Inferior parietal cortex (tissue), 1 donor: ENCODE results near the gene THUMPD2.
"Not testable (repeated sequence)": the region's sequence is repeated elsewhere in the genome, so short reads cannot be mapped to it uniquely, and the experiment has no call there.

Experiments used
- DNase-seq: peaks from one replicate; pipeline ENCODE4 v3.0.0-alpha.2; 2016; ENCODE audit errors: extremely low spot score

The THUMPD2 gene

DNA sequence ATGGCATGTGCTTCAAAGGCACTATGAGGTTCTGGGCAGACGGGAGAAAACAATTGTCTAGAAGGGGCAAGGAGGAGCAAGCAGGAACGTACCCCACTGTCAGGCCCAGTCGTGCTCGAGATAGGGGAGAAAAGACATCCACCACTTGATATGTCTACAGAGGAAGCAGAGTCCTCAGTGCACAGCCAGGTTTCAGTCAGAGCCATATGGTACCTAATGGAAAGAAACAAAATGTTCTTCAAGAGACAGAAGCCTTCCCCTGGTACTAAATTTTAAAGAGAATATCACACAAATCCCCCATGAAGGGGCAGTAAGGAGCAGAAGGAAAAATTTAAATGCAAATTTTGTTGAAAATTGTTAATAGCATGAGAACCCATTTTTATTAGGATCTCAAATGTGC lies 21.9 kb downstream of the THUMPD2 start:
- DNase-seq = no peak

DNA sequence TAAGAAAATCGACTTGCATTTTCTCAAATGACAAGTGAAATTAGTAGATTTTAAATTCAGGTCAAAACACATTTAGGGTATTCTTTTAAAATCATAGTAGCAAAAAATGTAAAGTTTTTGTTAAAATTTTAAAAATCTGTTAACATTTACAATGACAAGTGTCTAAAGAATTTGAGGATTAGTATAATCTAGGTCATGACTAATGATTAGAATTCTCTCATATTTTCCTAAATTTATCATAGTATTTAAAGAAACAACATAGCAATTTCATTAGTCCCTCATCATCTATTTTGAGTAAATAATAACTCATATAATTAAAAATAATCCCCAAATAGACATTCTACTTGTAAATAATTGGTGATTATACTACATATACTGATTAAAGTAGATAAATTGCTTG lies 23.6 kb downstream of the THUMPD2 start:
- no peak for DNase-seq

DNA sequence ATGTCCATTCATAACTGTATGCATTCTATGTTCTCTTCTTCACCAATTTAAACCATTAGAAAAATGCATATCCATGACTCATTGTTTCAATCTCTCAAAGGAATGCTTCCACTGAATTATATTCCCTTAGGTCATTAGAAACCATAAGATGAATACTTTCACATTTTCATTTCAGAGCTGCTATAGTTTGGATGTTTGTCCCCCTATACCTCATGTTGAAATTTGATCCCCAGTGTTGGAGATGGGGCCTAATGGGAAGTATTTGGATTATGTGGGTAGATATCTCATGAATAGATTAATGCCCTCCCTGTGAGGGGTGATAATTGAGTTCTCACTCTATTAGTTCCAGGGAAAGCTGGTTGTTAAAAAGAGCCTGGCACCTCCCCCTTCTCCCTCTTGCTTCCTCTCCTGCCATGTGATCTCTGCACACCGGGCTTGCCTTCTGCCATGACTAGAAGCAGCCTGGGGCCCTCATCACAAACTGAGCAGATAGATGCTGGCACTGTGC lies 35.7 kb downstream of the THUMPD2 start:
- DNase-seq = no peak

DNA sequence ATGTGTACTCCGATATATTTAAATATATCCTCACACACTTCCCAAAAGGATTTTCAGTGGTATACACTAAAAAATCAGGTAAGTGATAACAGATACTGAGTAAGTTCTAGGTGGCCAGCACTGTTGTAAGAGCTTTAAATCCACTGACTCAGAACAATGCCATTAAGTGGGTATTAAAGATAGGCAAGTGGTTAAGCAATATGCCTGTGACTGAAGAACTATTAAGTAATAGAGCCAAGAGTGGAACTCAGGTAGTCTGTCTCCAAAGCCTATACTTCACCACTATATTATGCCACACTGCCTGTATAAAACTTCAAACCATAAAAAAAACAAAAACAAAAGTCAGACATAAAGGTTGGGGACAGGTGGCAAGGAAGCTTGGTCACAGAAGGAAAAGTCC lies 37.2 kb downstream of the THUMPD2 start:
- DNase-seq = no peak

DNA sequence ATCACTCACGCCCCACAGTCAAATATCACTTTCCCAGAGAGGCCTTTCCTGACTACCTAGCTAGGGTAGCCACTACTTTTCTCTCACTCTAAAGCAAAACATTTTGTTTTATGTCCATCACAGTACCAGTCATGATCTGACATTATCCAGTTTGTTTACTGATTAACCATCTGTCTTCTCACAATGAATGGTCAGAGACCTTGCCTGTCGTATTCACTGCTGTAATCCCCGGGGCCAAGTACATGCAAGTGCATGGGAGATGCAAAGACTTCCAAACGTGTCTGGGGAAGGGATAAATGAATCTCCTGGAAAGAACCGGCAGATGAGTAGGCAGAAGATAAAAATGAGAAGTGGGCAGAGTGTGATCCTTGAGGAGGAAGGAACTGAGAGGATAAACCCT lies 39.7 kb downstream of the THUMPD2 start:
- no peak for DNase-seq

DNA sequence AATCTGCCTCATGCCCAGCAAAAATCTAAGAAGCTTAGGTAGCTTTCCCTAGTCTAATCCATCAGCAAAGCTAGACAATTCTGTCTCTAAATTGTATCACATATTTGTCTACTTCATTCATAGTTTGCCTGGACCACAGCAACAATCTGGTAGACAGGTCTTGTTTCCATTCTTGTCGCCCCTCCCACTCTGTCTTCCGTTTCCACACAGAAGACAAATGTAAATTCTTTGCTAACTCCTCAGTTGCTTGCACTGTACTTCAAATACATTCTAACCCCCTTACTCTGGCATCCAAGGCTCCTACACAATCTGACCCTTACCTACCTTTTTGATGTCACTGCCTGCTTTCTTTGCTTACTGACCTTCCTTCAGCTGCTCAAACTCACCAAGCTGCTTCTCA lies 40.1 kb downstream of the THUMPD2 start:
- DNase-seq = no peak

DNA sequence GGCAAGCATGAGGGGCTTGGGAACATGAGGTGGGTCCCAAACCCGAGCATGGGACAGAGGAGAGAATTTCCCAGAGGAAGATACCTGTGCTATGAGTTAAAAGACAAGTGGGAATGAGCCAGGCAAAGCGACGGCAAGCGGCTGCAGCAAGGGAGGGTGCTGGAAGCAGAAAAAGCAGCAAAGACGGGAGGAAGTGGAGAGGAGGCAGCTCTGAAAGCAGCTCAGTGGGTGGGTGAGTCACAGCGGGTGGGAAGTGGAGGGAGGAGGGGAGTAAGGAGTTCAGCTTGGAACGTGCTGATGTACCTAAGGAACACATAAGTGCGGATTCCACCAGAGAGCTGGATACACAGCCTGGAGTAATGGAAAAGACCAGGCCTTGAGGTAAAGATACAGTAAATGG lies 41.4 kb downstream of the THUMPD2 start:
- no peak for DNase-seq

DNA sequence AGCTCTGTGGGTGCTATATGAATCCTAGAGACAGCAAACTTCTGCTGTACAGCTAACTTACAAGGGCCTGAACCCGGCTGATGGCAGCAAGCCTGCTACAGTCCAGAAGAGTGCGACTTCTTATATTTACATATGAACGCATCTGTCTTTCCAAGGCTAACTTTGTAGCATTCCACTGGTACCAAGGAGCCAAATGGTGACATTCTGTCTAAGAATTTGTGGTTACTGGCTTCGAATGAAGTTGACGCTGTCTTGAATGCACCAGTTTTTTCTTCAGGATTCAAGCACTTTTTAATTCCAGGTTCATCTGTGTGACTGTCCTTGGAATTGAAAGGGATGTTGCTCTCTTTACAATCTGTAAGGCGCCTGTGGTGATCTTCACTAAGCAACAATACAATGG lies 42.4 kb downstream of the THUMPD2 start:
- DNase-seq = no peak

DNA sequence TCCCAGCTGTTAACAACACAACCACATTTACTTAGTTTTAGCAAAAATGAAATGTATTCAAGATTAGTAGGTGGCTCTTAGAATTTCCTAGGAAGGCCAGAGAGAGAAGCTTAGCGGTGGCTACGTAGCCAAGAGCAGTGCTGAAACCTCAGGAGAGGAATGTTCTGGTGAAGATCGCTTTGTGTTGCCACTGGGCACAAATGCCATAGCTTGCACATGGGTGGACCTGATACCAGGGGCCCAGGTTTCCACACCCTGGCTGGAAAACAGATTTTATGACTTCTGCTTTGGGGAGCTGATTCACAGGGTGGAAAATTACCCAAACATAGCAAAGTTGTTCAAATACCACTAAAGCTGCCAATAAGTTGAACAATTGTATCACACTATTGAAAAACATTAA lies 43.4 kb downstream of the THUMPD2 start:
- DNase-seq = no peak

DNA sequence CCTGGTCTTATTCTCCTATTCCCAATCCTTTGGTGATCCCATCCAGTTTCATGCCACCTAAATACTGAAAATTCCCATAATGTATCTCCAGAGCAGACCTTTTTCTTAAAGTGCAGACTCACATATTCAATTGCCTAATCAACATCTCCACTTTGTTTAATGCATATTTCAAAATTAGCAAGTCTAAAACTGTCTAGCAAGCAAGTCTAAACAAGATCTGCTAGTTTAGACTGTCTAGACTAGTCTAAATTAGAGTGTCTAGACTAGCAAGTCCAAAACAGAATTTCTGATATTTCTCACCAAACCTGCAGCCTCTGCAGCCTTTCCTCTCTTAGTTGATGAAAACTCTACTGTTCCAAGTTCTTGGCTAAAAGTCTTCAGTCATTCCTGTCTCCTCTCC lies 44.6 kb downstream of the THUMPD2 start:
- no peak for DNase-seq

DNA sequence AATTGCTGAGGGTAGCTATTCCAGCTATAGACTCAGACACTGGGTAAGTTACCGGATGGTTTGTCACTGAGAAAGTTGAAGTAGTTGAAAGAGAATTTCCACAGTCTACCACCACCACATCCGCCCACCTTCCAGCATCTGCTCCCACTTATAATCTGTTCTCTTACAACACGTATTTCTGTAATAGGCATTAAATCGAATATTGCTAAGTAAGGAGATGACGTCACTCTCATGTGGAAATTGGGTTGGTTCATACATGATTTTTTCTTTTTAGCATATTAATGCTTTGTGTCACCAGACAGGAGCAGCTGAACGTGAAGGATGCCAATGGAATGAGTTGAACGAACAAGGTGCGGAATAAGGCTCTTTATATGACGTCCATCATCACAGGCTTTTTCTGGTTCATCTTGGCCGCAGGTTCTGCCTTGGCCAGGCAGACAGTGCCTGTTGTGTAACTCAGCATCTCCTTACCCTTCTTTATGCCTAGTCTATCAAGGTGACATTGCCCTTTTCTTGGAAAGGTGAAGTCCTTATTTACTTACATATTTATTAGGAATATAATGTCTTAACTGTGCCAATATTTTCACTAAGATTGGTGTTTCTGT lies 45.9 kb downstream of the THUMPD2 start:
- DNase-seq = peak; percentile 50

DNA sequence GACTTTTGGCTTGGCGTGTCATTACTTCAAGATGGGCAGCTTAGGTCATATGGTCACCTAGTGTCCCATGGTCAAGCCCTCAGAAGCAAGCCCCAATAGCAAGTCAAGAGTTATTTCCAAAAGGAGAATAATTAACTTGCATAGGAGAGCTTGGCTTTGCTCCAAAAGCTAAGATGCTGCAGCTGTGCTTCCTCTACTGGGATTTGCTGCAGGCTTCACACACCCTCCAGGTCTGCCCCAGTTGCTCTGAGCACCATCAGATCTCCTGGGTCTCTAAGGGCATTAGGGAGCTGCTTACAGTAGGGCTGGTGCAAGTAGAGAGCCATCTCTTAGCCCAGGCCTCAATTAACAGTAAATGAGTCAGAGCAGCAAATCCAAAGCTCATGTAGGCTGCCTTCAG lies 46.6 kb downstream of the THUMPD2 start:
- DNase-seq = no peak

DNA sequence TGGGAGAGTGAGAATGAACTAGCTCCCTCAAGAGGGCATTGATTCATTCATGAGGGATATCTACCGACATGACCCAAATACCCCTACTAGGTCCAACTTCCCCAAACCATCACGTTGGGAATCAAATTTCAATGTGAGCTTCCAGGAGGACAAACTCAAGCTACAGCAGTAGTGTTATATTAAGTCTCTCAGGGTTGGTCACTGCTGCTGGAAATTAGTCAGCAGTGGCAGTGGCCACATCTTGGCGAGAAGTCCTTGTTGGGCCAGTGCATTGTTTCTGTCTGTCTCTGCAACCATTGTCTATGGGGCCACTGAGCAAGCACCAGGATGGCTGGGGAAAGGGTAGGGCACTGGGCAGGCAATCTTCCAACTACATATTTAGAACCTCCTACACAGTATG lies 47.5 kb downstream of the THUMPD2 start:
- DNase-seq = no peak

DNA sequence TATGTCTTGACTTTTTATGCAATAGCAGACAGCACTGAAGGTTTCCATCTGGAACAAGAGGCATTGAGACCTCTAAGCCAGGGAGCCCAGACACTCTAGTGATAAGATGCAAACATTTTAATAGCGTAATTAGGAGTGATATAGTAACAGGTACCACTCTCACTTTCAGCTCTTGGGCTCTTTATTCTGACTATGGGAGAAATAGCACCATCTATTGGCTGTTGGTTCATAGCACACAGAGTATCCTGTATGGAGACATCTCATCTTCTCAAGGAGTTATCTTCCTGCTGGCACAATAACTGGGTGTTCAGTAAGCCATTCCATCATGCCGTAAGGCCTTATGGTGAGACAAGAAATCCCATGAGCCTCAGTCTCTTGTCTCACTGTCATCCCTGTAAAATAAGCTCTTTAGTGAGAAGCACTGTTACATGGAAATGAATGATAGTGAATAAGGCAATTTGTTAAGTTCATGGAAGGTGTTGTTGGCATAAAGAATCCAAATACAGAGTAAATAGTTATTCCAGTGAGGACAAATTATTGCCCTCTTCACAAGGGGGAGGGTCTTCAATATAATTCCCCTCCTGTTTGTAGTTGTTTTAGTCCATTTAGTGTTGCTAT lies 48.3 kb downstream of the THUMPD2 start:
- DNase-seq = peak; percentile 65

DNA sequence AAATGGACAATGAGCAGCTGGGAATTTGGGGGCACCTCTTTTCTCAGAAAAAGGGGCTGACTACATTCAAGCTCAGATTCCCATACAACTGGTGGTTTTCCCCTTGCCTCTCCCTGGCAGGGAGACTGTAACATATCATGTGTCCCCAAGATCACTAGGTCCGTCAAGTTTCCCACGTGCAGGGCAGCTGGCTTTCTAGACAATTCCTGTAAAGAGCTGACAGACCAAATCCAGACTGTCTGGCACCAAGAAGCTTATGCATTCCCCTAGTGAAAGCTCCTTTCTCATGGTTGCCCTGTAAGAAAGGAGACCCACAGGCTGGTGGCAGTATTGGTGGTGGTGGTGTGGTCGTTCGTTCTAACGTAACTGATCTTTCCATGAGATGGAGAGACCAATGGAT lies 48.8 kb downstream of the THUMPD2 start:
- no peak for DNase-seq

DNA sequence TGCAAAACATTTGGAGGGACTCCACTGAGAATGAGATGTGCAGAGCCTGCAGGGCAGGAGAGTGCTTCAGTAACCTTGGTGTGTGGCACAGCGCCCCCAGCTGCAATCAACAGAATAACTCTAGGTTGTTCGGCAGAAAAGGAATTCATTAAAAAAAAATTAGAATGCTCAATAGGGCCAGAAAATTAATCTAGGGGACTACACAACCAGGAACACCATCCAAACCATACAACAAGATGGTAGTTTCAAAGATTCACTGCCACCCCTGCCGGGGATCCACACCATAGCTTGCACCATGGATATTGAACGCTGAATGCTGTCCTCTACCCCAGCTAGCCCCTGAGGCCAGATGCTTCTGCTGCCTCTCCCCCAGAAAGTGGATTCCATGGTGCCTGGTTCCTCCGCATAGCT lies 50.1 kb downstream of the THUMPD2 start:
- no peak for DNase-seq

DNA sequence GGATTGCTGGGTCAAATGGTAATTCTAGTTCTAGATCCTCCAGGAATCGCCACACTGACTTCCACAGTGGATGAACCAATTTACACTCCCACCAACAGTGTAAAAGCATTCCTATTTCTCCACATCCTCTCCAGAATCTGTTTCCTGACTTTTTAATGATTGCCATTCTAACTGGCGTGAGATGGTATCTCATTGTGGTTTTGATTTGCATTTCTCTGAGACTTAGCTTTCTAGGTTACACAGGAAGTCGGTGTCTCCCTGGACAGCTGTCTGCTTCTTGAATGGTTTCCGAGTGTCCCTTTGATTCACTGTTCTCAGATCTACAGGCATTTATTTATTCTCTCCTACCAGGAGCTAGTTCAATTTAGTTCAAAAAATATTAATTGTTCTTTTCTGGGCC lies 51.0 kb downstream of the THUMPD2 start:
- DNase-seq = not testable (repeated sequence)

DNA sequence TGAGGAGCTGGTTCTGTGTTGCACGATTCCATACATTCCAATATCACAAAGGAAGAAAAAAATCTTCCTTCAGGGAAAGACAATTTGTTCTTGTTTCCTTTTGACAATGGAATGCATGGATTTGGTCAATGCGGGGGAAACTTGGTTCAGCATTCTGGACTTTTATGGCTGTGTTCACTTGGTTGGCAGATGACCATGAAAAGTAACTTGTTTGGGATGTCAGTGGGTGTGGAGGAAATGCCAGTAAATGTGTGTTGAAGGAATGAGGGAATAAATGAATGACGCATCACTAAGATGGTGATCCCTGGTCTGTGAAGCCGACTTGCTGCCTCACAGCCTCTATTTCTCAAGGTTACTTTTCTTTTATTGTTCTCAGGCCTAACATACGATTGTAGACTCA lies 53.7 kb downstream of the THUMPD2 start:
- no peak for DNase-seq

DNA sequence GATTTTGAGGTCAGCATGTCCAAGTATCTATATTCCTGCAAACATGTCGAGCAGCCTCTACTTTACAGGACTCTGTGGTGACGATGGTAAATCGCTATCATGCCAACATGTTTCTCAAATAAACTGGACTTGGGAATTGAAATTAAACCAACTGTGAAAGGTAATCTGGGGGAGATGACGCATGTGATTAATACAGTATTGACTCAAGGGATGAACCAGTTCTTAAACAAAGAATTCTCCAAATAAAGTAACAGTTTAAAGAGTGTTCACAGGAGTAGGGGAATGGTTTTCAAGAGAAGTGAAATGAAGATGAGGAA lies 54.3 kb downstream of the THUMPD2 start:
- DNase-seq = no peak

DNA sequence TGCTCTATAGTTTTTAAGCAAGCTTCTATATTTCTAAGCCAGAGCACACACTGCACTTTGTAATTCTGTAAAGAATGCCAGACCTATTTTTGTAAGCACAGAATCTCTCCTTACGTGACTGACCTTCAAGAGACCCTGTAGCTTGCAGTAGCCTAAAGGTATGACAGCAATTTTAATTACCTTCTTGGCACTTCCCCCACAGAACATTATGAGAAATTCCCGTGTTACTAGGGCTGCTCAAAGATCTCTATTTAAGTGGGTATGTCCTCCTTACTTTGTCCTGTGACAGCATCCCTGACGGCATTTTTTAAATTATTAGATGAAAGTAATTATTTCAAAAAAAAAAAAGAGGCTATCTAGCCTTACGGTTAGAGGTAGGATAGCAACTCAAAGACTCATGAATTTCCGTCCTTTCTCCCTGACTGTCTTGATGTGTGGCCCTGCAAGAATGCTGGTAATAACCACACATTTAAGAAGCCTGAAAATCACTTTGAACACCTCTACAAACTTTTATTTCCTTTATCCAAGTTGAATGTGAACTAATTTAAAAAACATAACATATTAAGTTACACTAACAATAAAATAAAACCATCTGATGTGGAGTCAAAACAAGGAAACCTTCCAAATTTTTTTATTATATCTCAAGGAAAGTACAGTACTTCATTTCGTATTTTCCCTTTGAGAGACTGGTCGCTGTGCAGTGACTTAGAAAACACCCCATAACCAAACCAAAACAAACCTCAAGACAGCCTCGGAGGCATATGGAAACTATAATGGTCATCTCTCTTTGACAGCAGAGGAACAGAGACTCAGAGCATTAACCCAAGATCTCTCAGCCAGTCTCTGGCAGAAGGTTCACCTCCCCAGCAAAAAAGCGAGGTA lies 54.9 kb downstream of the THUMPD2 start:
- no peak for DNase-seq

DNA sequence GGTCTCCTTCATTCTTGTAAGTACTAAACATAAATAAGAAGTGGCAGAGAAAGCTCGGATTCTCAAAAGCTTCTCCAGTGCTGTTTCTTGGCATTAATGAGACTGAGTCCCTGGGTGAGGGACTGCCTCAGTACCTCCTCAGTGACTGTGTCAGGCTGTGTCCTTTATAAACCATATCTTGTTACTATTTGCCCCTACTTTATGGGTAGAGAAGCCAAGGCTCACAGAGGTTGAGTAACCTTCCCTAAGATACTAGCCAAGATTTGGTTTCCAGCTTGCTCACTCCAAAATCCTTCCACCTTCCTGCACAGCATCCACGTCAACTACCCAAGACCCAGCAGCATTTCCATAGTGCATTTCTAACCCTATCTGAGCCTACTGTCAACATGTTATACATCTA lies 55.6 kb downstream of the THUMPD2 start:
- no peak for DNase-seq

DNA sequence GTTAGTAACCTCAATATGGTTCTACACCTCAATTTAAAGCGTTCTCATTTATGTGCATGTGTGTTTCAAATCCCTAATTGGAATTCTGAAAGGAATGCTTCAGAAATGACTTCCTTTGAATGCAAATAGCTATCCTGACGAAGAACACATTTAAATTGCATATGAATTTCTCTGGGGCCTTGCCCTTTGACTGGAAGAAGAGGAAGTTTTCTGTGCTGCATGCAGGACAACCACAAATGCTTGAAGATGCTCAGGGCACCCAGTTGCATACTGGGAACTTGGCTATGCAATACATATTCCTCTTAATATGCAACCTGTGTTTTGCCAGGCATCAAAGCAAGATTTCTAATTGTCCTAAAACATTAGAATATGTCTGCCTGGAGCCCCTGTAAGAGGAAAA lies 58.1 kb downstream of the THUMPD2 start:
- no peak for DNase-seq

DNA sequence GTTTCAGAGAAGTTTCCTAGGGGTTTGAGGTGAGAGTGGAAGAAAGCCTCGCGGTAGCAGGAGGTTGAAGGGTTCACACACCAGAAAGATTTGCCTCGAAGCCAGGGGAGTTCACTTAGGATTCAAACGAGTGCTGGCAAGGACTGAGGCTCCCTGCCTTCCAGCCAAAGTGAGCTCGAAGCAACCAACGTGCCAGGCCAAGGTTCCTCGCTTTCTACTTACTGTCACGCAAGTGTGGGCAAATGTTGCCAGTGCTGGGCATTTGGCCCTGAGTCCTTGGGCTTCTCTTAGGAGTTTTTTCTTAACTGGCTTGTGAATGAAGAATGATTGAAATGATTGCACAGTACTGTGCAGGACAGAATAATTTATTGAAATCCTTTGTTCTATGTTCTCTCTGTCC lies 59.7 kb downstream of the THUMPD2 start:
- DNase-seq = no peak
